ENCODE data around the gene HSBP1.

DNA sequence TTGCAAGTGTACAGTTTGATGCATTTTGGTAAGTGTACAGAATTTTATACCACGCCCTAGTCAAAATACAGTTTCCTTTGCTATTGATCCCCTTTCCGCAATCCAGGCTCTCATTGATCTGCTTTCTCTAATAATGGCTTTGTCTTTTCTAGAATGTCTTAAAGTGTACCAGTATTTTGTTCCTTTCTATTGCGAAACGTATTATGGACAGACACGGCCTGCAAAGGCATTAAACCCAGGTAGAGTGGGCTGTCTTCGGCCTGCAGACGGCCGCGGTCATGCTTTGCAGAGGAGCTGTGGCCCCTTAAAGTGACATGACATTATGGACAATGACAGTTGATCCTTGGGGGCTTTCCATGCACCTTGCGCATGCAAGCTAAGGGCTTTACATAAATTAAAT, 15.9 kb upstream of the HSBP1 start:
- TF ChIP-seq, protein P1, sequence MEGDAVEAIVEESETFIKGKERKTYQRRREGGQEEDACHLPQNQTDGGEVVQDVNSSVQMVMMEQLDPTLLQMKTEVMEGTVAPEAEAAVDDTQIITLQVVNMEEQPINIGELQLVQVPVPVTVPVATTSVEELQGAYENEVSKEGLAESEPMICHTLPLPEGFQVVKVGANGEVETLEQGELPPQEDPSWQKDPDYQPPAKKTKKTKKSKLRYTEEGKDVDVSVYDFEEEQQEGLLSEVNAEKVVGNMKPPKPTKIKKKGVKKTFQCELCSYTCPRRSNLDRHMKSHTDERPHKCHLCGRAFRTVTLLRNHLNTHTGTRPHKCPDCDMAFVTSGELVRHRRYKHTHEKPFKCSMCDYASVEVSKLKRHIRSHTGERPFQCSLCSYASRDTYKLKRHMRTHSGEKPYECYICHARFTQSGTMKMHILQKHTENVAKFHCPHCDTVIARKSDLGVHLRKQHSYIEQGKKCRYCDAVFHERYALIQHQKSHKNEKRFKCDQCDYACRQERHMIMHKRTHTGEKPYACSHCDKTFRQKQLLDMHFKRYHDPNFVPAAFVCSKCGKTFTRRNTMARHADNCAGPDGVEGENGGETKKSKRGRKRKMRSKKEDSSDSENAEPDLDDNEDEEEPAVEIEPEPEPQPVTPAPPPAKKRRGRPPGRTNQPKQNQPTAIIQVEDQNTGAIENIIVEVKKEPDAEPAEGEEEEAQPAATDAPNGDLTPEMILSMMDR (IDR thresholded peaks at IDR 0.05), result no peak
- no peak for TF ChIP-seq POLR2AphosphoS5 (IDR thresholded peaks at IDR 0.05)
